ENCODE measurements around the gene RNPC3. TPM values are rescaled to one million over a fixed set of nuclear protein-coding genes. Genes with fewer than 3 reads are reported as not detected.

Gene RNPC3
- total RNA-seq, 1 experiment from 2014 or later: 17.0 TPM

- no peak for TF ChIP-seq EZH2 (IDR thresholded peaks at IDR 0.05; ENCODE audit: low read depth)
- Histone ChIP-seq H3F3A (ENCODE audit: insufficient read depth, low read depth) (no peaks in the 10 kb centered on the region; the same call in 1 of the 2 replicates), H3K9me2 (ENCODE audit: insufficient read depth) (0 out of 2 replicates have a peak, but pooled peaks cover 4% of the 10 kb centered on the region), H3K79me2 (ENCODE audit: low read depth) (no peaks in the 10 kb centered on the region), H3K27ac (no peak overlapping the region), H2AFZ (no peak overlapping the region), H3K27me3 (ENCODE audit: insufficient read depth, low read depth) (no peaks in the 10 kb centered on the region), H3K4me3 (no peak overlapping the region), H3K36me3 (ENCODE audit: low read depth) (no peaks in the 10 kb centered on the region), H3K4me1 (replicated peaks; ENCODE audit: insufficient read depth) (peaks cover 5% of the 10 kb centered on the region; the same call in 1 of the 2 replicates), H3K4me2 (no peak overlapping the region), H4K20me1 (ENCODE audit: insufficient read depth) (no peaks in the 10 kb centered on the region), H3K9me3 (ENCODE audit: insufficient read depth, low read depth) (peaks cover 4% of the 10 kb centered on the region; the same call in 1 of the 2 replicates)
- DNase-seq: no peak
- no TSS peak for BruUV-seq (replicated peaks)
- CTCF ChIA-PET: no interaction called here
- POLR2A ChIA-PET (ENCODE audit: unreplicated experiment): no interaction called here
- intact Hi-C loops (cut with micrococcal nuclease; ENCODE audit: unreplicated experiment): no loop called here
Measured at GRCh38 chr1:103492003-103492625, 33.4 kb upstream of the RNPC3 start.

- Histone ChIP-seq H3K36me3 (ENCODE audit: low read depth) (no peaks in the 10 kb centered on the region), H3F3A (ENCODE audit: insufficient read depth, low read depth) (no peaks in the 10 kb centered on the region), H3K9me2 (ENCODE audit: insufficient read depth) (0 out of 2 replicates have a peak, but pooled peaks cover 5% of the 10 kb centered on the region), H3K9me3 (ENCODE audit: insufficient read depth, low read depth) (peaks cover 4% of the 10 kb centered on the region; the same call in 1 of the 2 replicates), H3K79me2 (ENCODE audit: low read depth) (no peaks in the 10 kb centered on the region), H3K27me3 (ENCODE audit: insufficient read depth, low read depth) (no peaks in the 10 kb centered on the region), H3K27ac (no peak overlapping the region), H3K4me3 (no peak overlapping the region), H4K20me1 (ENCODE audit: insufficient read depth) (no peaks in the 10 kb centered on the region), H2AFZ (no peak overlapping the region), H3K4me1 (replicated peaks; ENCODE audit: insufficient read depth) (peaks cover 5% of the 10 kb centered on the region; the same call in 1 of the 2 replicates), H3K4me2 (no peak overlapping the region)
- intact Hi-C loops (cut with micrococcal nuclease; ENCODE audit: unreplicated experiment): no loop called here
- no peak for DNase-seq
- no TSS peak for BruUV-seq (replicated peaks)
- POLR2A ChIA-PET (ENCODE audit: unreplicated experiment): no interaction called here
- CTCF ChIA-PET: interaction anchor here (0.6 kb wide), 1 partner anchor 956 kb away, joined by 3 read pairs; no protein-coding TSS in a partner anchor
- TF ChIP-seq CTCF (conservative IDR thresholded peaks at IDR 0.05) (no peak), EZH2 (IDR thresholded peaks at IDR 0.05; ENCODE audit: low read depth) (no peak)
Measured at GRCh38 chr1:103496014-103496635, 29.4 kb upstream of the RNPC3 start.

- no peaks in the 10 kb centered on the region for H3K27me3 ChIP-seq (ENCODE audit: insufficient read depth, low read depth)
- no peak overlapping the region for H3K4me2 ChIP-seq
- H3K79me2 ChIP-seq (ENCODE audit: low read depth): no peaks in the 10 kb centered on the region
- H3K9me2 ChIP-seq (ENCODE audit: insufficient read depth): 0 out of 2 replicates have a peak, but pooled peaks cover 9% of the 10 kb centered on the region
- H3K4me1 ChIP-seq (replicated peaks; ENCODE audit: insufficient read depth): peaks cover 5% of the 10 kb centered on the region; the same call in 1 of the 2 replicates
- no peak overlapping the region for H2AFZ ChIP-seq
- H3K9me3 ChIP-seq (ENCODE audit: insufficient read depth, low read depth): peaks cover 4% of the 10 kb centered on the region; the same call in 1 of the 2 replicates
- intact Hi-C loops (cut with micrococcal nuclease; ENCODE audit: unreplicated experiment): no loop called here
- no peaks in the 10 kb centered on the region for H3K36me3 ChIP-seq (ENCODE audit: low read depth)
- CTCF ChIA-PET: no interaction called here
- DNase-seq: no peak
- BruUV-seq (replicated peaks): no TSS peak
- H3K4me3 ChIP-seq: no peak overlapping the region
- TF ChIP-seq CTCF (conservative IDR thresholded peaks at IDR 0.05) (no peak), EZH2 (IDR thresholded peaks at IDR 0.05; ENCODE audit: low read depth) (no peak)
- POLR2A ChIA-PET (ENCODE audit: unreplicated experiment): no interaction called here
- H3F3A ChIP-seq (ENCODE audit: insufficient read depth, low read depth): no peaks in the 10 kb centered on the region
- H3K27ac ChIP-seq: no peak overlapping the region
- no peaks in the 10 kb centered on the region for H4K20me1 ChIP-seq (ENCODE audit: insufficient read depth)
Measured at GRCh38 chr1:103497404-103497803, 28.1 kb upstream of the RNPC3 start.

Data from PC-9 (cell line).